ENCODE measurements around the gene DNAJC27. TPM values are rescaled to one million over a fixed set of nuclear protein-coding genes. Genes with fewer than 3 reads are reported as not detected.

DNAJC27 gene
- total and polyA plus RNA-seq, 2 of the 13 experiments (the other 11 are each of a cell fraction or from before 2014, with no cell fraction given), result 3.1 to 3.7 TPM

DNA sequence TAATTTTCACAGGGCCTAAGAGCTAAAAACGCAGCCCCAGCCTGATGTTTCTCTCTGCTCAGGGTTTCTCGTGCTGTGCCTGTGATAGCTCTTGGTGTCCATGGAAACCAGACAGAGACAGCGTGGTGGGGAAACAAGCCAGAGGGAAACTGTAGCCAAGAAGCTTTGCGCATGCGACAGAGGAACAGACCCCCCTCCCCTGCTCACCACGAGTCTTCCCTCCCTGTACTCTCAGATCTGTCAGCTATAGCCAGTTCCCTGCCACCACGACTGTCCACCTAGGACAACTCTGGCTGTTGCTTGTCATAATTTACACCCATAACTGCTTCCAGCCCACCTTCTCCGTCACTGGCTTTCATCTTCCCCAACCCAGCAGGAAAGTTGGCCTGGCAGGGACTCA, 13.2 kb upstream of the DNAJC27 start (continued):
- TF ChIP-seq ZNF574 (CRISPR knock-in tag; IDR thresholded peaks at IDR 0.05) (no peak), HOMEZ (CRISPR knock-in tag; IDR thresholded peaks at IDR 0.05; ENCODE audit: low read depth) (no peak), SIN3B (IDR thresholded peaks at IDR 0.05; ENCODE audit: low read length) (no peak), MED13 (CRISPR knock-in tag; IDR thresholded peaks at IDR 0.05) (no peak), ISX (CRISPR knock-in tag; conservative IDR thresholded peaks at IDR 0.05) (no peak)
- TF ChIP-seq, protein P1, sequence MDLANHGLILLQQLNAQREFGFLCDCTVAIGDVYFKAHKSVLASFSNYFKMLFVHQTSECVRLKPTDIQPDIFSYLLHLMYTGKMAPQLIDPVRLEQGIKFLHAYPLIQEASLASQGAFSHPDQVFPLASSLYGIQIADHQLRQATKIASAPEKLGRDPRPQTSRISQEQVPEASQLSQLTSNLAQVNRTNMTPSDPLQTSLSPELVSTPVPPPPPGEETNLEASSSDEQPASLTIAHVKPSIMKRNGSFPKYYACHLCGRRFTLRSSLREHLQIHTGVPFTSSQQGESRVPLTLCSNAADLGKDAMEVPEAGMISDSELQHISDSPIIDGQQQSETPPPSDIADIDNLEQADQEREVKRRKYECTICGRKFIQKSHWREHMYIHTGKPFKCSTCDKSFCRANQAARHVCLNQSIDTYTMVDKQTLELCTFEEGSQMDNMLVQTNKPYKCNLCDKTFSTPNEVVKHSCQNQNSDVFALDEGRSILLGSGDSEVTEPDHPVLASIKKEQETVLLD (CRISPR knock-in tag; IDR thresholded peaks at IDR 0.05; ENCODE audit: low read depth), result no peak
